Stimulated activated CD8-positive, alpha-beta memory T cell treated with anti-CD3 and anti-CD28 coated beads, Interleukin-15, amount 100 ng/mL, for 24 hours (primary cell): ENCODE data around the gene PDILT.
"Not testable (repeated sequence)": the region's sequence is repeated elsewhere in the genome, so short reads cannot be mapped to it uniquely, and the experiment has no call there.

Experiments used
- DNase-seq: peaks from one replicate; pipeline ENCODE4 v3.0.0-alpha.2; 2020; ENCODE audit warnings: low read depth

The PDILT gene, protein sequence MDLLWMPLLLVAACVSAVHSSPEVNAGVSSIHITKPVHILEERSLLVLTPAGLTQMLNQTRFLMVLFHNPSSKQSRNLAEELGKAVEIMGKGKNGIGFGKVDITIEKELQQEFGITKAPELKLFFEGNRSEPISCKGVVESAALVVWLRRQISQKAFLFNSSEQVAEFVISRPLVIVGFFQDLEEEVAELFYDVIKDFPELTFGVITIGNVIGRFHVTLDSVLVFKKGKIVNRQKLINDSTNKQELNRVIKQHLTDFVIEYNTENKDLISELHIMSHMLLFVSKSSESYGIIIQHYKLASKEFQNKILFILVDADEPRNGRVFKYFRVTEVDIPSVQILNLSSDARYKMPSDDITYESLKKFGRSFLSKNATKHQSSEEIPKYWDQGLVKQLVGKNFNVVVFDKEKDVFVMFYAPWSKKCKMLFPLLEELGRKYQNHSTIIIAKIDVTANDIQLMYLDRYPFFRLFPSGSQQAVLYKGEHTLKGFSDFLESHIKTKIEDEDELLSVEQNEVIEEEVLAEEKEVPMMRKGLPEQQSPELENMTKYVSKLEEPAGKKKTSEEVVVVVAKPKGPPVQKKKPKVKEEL

DNA sequence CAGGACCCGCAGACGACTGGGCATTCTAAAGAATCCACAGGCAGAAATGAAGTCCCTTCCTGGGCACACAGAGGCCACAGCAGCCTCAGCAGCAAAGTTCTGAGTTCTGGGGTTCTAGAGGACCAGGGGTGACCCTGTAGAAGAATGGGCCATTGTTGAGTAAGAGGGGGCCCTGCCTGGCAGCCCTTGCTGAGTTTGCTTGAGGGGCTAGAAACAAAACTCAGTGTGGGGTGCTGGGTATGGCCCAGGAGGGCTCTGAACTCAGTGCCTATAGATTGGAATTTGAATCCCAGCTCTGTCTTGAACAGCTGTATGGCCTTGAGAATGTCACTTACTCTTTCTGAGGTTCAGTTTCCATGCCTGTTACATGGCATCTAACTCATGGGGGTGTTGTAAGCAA is at the start of gene PDILT:
PDILT (minus strand) TSS at position 101 of the 400 bp plus-strand sequence. CDS start 5,437 bp downstream, outside the sequence.
- DNase-seq, result no peak

DNA sequence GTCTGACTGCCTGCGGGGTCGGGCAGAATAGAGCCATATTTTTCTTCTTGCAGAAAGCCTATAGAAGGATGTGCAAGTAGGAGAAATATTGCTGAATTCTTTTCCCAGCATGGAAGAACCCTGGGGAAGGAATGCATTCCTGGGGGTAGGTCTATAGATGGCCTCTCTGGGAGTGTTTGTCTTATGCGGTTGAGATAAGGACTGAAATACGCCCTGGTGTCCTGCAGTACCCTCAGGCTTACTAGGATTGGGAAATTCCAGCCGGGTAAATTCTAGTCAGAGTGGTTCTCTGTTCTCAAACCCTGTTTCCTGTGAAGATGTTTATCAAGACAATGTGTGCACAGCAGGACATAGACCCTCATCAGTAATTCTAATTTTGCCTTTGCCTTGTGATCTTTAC is 49.1 kb upstream of the PDILT start:
- not testable (repeated sequence) for DNase-seq

DNA sequence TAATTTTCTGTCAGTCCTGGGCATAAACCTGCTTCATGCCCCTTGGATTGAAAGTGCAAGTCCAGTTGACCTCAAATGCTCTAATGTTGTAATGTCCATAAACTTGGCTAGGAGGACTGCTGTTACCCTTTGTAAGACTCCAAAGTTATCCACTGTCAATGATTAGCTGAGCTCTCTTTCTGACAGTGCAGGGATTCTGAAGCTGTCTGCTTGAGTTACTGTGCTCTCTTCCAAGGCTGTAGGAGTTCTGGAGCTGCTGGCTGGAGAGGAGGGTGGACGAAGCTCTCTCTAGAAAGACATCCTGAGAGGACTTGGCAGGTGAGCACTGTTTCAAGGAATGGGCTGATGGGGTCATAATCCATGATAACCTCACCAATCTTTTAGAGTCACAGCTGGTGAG is 46.8 kb upstream of the PDILT start, which contains the start of gene ACSM2A:
ACSM2A (plus strand) TSS at position 158 of the 400 bp plus-strand sequence. CDS start 8,594 bp downstream, outside the sequence.
- not testable (repeated sequence) for DNase-seq

DNA sequence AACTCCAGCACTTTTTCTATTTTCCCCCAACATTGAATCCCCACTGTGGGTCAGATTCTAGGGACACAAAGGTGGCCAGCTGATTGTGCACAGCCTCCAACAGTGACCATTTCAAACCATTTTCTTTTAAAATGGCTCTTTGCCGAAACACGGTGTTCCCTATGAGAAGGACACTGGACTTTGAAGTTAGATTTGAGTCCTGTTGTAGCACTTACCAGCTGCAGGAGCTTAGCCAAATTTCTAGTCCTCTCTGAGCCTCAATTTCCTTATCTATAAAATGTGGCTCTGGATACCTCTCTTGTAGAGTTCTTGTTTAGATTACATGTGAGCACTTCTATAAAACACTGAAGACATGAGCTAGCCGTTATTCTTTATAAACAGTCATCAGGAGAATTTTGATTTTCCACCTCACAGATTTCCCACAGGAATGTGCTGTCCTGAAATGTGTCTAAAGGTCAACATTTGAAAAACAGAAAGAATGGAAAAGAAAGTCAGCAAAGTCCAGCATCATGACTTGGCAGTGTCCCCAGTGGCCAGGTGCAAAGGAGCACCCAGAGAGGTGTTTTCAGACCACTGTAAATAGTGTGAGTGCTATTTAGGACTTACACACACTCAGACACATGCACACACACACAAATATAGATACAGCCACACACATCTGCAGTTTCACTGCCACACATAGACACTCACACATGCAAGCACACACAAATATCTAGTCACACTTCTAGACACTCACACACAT is 42.3 kb upstream of the PDILT start:
- not testable (repeated sequence) for DNase-seq

DNA sequence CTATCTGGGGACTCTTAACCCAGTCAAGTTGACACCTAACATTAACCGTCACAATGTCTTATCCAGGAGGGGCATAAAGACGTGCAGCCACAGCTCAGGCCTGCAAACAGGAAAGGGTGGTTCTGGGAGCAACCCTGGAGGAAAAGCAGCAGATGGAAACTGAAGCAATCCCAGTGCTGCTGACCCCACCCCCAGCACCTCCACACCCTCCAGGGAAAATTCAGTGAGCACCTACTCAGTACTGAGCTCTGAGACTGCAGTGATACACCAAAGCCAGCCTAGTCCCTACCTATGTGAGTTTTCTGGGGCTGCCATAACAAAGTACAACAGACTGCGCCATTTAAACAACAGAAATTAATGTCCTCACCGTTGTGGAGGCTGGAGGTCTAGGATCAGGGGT is 37.3 kb upstream of the PDILT start:
- DNase-seq, result not testable (repeated sequence)

DNA sequence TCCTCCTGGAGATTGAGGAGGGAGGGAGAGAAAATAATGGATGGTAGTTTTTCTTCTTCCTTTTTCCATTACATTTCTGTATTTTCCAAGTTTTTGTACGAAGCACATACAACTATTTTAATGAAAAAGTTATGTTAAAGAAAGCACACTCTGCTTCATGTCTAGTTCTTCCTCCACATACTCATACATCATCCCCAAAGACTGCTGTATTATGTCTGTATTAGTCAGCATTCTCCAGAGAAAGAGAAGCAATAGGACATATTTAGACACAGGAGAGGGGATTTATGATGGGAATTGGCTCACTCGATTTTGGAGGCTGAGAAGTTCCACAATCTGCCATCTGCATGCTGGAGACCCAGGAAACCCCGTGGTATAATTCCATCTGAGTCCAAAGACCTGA is 36.7 kb upstream of the PDILT start:
- DNase-seq, result no peak

DNA sequence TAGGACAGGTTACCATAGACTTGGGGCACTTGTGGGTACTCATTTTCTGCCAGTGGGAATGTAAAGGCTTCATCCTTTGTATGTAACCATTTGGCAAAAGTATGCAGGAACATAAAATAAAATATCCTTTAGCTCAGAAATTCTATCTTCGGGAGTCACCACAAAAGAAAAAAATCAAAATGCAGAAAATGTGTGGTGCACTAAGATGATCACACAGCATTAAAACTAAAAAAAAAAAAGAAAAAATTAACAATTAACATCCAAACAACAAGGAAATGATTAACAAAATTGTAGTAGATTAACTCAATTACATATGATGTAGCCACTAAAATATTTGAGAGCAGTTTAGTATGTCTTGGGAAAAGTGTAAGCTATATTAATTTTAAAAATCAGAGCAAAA is 36.2 kb upstream of the PDILT start:
- DNase-seq, result not testable (repeated sequence)

DNA sequence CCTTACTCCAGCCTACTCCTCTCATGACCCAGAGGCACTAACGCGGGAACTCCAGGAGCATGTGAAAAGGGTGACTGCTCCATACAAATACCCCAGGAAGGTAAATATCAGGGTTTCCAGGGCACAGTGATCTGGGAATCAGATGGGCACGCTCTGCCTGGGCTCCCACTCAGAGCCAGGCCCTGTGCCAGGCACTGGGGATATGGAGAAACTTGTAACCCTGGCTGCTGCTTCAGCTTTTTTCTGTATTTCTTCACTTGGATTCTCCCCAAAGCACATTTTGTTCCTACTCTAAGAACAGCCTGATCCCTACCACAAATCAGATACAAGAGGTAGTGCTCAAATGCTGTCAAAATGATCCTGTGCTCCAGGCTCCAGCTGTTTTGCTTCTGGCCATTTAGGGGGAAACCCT is 35.3 kb upstream of the PDILT start:
- DNase-seq, result not testable (repeated sequence)

DNA sequence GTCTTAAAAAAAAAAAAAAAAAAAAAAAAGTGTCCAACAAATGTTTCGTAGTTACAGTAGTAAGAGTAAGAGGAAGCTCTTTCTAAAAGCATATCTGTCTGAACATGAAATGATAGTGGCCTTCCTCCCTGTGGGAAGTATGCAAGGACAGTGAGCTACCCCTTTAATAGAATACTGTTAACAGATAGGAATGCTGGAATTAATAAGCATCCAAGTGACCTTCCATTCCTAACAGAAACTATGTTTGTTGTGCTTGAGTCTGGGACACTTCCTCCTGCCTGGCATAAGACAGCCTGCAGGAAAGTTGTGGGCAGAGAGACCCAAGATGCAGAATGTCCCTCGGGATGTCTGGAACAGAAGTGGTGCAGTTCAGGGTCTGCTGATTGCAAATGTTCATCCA is 34.4 kb upstream of the PDILT start:
- DNase-seq, result not testable (repeated sequence)

DNA sequence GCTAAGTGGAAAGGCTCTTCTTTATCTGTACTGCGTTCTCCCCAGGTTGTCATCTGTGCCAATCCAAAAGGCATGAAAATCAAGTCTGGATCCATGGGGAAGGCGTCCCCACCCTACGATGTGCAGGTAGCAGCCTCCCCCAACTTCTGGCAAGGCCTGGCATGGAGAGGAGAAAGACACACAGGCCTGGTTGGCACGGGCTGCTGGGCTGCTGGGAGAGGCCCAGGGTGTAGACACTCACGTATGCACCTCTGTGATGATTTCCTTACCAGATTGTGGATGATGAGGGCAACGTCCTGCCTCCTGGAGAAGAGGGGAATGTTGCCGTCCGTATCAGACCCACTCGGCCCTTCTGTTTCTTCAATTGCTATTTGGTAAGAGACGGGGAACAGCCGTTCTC is 26.4 kb upstream of the PDILT start:
- DNase-seq, result no peak

DNA sequence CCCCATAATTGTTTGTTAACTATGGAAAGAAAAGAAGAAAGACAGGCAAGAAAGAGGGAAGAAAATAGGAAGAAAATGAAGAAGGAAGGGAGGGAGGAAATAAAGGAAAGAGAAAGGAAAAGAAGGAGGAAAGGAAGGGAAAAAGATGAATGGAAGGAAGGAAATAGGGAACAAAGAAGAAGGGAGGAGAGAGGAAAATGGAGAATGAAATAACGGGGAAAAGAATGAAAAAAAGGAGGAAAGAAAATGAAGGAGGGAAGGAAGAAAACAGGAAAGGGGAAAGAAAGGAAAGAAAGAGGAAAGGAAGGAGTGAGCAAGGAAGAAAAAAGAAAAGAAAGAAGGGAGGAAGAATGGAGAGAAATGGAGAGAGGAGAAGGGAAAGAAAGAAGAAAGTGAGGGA is 25.9 kb upstream of the PDILT start:
- DNase-seq, result not testable (repeated sequence)

DNA sequence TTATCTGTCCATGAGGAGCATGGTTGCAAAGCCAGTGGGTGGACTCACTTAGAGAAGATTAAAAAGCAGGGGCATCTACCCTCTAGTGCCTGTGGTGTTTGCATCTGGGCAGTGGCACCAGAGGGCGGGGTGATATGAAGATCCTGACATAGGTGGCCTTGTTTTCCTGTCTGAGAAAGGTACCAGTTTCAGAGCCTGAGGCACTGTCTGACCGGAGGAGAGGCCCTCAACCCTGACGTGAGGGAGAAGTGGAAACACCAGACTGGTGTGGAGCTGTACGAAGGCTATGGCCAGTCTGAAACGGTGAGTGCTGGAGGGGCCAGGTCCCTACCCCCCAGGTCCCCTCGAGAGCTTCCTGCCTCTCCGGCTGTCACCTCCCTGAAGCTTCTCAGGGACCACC is 25.0 kb upstream of the PDILT start:
- DNase-seq, result not testable (repeated sequence)

DNA sequence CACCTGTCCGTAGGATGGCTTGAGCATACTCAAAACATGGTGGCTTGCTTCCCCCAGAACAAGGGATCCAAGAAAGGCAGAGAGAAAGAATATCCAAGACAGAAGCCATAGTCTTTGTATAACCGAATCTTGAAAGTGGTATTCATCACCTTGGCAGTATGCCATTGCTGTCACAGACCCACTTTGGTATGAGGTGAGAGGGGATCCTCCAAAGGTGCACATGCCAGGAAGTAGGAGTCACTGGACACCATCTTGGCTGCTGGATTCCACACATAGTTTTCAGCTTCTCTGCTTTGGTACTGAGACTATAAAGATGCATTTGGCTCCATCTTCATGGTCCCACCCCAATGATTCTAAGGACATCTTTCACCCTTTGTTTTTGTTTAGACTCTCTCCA is 22.9 kb upstream of the PDILT start:
- not testable (repeated sequence) for DNase-seq

DNA sequence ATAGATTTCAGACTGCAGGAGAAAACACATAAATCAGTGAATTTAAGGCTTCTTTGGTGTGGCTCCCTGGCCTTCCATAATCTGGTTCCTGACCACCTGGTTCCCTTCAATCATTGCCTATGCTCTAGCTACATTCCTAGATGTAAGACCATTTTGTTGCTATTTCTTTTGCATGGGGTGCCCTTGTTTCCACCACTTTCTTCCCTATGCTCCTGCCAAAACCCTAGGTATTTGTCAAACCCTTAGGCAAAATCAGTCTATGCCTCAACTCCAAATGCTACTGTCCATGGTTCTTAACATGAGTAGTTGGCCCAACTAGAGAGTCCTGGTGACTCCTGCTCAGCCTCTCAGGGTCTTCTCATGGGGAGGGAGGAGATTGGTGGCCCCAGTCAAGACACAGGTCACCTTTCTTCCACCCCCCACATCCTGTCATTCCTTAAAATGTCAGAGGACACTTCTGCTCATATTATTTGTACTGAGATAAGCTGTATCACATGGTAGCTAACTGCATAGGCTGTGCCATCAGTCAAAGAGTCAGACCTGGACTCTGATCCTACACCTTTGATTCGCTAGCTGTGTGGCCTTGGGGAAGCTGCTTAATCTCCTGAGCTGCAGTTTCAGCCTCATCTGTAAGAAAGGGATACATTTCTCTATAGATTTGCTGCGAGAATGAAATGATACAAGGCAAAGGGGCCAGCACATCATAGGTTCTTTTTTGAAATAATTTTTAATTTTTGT is 19.8 kb upstream of the PDILT start:
- no peak for DNase-seq

DNA sequence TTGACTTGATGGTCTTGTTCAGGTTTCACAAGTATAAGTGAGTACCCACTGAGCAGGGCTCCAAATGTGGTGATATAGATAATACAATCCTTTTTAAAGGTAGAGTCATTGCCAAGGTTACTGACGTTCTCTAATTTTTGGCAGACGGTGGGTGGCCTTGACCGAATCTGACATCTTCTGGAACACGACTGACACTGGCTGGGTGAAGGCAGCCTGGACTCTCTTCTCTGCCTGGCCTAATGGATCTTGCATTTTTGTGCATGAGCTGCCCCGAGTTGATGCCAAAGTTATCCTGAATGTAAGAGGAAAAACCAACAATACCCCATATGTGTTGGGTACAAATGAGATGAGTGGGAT is 19.2 kb upstream of the PDILT start:
- not testable (repeated sequence) for DNase-seq

DNA sequence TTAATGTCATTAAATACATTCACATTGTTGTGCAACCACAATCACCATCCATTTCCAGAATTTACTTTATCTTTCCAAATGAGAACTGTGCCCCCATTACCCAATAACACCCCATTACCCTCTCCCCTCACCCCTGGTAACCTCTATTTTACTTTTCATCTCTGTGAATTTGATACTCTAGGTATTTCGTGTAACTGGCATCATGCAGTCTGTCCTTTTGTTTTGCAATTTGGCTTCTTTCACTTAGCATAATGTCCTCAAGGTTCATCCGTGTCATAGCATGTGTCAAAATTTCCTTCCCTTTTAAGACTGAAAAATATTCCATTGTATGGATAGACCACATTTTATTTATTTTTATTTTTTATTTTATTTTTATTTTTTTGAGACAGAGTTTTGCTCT is 17.2 kb upstream of the PDILT start:
- DNase-seq, result not testable (repeated sequence)

DNA sequence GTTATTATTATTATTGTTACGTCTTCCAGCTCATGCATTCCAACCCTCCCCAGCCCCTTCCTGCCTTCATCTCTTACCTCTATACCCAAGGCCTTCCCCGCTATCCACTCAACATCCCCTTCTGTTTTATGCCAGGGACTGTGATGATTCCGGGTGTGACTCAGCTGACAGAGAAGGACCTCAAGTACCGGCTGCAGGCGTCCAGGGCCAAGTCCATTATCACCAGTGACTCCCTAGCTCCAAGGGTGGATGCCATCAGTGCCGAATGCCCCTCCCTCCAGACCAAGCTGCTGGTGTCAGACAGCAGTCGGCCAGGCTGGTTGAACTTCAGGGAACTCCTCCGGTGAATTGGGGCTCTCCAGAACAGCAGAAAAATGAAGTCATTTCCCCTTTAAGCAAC is 14.6 kb upstream of the PDILT start:
- DNase-seq, result not testable (repeated sequence)

DNA sequence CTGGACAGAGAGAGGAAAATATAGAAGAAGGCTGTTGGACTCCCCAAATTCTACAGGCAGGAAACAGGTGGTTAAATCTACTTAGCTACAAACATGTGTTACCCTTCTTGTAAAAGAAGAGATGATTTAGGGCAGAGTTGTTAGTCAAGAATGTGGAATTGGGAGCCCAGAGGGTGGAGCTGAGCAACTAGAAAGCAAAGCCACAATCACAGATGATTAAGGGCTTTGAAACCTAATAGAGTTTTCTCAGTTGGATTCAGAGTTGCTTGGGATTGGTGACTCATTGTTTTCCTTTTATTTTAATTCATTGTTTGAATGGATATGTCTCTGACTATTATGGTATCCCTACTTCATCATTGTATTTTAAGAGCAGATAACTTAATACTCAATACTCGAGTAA is 11.0 kb upstream of the PDILT start:
- no peak for DNase-seq

DNA sequence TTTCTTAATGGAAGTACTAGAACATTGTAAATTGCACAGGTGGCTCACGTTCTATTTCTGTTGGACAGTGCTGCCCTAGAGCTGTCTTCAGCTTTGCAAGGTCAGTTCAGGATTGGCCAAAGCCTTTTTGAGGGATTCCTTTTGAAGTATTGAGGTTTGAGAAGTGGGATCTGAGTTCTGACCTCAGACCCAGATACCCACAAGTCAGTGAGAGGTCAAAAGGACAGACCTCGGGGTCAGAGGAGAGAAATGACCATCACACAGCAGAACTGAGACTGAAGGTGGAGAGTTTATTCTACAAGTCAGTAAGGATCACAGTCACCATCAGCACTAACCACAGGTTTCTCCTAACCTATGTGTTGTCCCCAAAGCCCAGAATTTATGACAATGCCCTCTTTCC is 6.5 kb upstream of the PDILT start:
- no peak for DNase-seq

DNA sequence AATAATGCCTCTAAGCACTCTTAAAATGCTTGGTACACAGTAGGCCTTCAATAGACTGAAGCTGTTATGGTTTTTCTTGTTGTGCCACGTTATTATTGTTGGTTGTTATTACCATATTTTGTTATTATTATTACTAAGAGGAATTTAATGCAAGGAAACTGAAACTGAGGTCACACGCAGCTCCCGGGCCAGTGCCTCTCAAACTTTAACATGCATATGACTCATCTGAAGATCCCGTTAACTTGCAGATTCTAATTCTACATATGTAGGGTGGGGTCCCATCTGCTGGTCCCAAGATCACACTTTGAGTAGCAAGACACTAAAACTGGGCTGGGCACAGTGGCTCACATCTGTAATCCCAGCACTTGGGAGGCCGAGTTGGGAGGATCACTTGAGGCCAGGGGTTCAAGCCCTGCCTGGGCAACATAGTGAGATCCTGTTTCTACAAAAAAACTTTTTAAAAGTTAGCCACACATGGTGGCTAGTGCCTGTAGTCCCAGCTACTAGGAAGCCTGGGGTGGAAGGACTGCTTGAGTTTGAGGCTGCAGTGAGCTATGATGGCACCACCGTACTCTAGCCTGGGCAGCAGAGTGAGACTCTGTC is 5.7 kb upstream of the PDILT start:
- no peak for DNase-seq

DNA sequence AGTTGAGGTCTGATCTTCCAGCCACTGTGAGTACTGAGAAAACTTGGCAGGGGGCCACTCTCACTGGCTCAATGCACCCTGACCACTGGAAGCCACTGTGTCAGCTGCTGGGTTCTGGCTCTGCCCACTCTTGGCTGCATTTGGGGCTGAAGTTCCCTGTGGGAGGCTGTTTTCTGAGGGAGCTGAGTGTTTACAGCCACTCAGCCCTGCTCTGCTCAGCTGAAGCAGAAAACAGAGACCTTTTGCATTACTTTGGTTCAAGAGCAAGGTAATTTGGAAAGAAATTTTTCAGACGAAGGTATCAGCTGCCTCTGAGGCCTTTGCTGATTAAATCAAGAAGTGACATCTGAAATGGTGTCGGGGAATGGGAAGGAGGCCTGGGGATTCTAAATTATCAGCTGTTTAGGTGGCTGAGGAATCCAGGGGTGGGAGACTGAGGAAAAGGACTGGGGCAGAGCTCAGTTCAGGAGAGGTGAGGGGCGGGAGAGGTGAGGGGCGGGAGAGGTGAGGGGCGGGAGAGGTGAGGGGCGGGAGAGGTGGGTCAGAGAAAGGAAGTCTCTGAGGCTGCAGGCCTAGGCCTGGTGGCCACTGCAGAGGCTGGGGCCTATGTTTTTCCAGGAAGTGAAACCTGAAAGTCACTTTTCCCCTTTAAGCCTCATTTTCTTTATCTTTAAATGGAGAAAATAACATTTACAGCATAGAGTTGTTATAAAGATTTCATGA is 5.0 kb upstream of the PDILT start, which contains the start of gene ACSM5:
ACSM5 (plus strand) TSS at position 137 of the 723 bp plus-strand sequence. CDS start 1,951 bp downstream, outside the sequence.
- DNase-seq, result no peak
